ENCODE results near the gene COBLL1.

GRCh38 chr2:164756773-164757172, 84.8 kb downstream of the COBLL1 start:
- TF ChIP-seq TAF1 (IDR thresholded peaks at IDR 0.05; ENCODE audit: borderline replicate concordance, low read depth, low read length), result no peak
- no peak for TF ChIP-seq POLR2A (IDR thresholded peaks at IDR 0.05; ENCODE audit: low read depth, low read length)
- TF ChIP-seq POLR2AphosphoS5 (IDR thresholded peaks at IDR 0.05; ENCODE audit: low read depth, low read length), result no peak

Measured in GM12892 (cell line).